Esophagus muscularis mucosa (tissue), 3 donors: Measurements from ENCODE around the gene TRMT44.

Experiments
- CTCF ChIP-seq, 3 experiments: fragments of 200-600 bp in 2 of 3; fragments of 450-650 bp in 1 of 3; sonication (generic) in 2 of 3; IDR thresholded peaks; one replicate each; pipeline ENCODE4 v1.5.1; 2017 to 2019; ENCODE audit warnings: antibody characterized with exemption in 3 of 3, mild to moderate bottlenecking in 2 of 3, moderate library complexity in 1 of 3
- EP300 ChIP-seq: sonication (generic); formaldehyde crosslinking; IDR thresholded peaks from one replicate; pipeline ENCODE4 v1.6.1; 2017; ENCODE audit warnings: antibody characterized with exemption

GRCh38 chr4:8509311-8509950 lies 68.9 kb downstream of the TRMT44 start:
- TF ChIP-seq EP300 (no peak), CTCF (IDR thresholded peaks at IDR 0.05) (no peak)
